Measurements from ENCODE around the gene GTF3C2.

DNA sequence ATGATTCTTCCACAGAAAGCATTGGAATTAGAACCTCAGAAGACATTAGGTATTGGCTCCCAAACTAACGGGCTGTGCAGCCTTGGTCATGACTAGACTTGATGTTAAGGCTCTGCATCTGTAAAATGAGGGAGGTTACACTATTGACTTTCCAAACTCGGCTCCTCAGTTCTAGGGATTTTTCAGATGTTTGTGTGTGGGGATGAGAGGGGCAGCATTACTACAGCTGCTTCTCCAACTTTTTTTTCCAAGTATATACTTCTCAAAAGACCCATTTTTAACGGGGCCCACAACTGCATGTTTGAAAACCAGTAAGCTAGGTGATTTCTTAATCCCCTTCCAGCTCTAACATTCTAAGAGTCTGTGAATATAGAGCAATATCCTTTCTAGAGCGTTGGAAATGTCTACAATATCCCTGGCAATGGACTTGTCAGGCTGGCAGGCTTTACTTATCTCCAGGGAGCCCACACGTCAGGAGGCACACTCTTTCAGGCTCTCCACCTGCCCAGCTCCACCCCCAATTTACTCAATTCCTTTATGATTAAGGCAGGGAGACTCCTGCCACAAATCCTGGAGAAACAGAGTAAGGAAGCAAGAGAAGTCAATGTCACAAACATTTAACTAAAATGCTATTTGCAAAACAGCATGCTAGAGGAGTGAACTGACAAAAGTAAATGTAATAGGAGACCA is 32.8 kb downstream of the GTF3C2 start:
- TF ChIP-seq CTCF (IDR thresholded peaks at IDR 0.05) (no peak), POLR2AphosphoS5 (IDR thresholded peaks at IDR 0.05; ENCODE audit: low read depth, low read length) (no peak), SIN3A (IDR thresholded peaks at IDR 0.05; ENCODE audit: borderline replicate concordance, insufficient read depth, low read depth, low read length) (no peak), REST (IDR thresholded peaks at IDR 0.05; ENCODE audit: insufficient read depth in 1 of 2, low read depth in 2 of 2, low read length in 1 of 2) (no peak), TCF7L2 (IDR thresholded peaks at IDR 0.05; ENCODE audit: low read depth, low read length) (no peak)

All from Panc1 (cell line).